GM12875 (cell line): ENCODE results near the gene TP53I11.
A peak's percentile ranks its signal among the peaks of the same experiment; 100 is the strongest.

ENCODE experiments used
- H3K4me3 ChIP-seq: one replicate; pipeline ENCODE4 v1.5.1; 2011; ENCODE audit warnings: low read depth, low read length, control low read depth
- CTCF ChIP-seq: IDR thresholded peaks from 2 replicates; pipeline ENCODE4 v1.5.1; 2011; ENCODE audit warnings: low read depth, mild to moderate bottlenecking, control low read depth, inconsistent platforms, low read length, moderate library complexity, borderline replicate concordance; ENCODE audit not compliant: insufficient read depth

The TP53I11 gene

GRCh38 chr11:44955015-44955738 is 4.5 kb upstream of the TP53I11 start:
- H3K4me3 ChIP-seq = no peak overlapping the region
- TF ChIP-seq CTCF = no peak

DNA sequence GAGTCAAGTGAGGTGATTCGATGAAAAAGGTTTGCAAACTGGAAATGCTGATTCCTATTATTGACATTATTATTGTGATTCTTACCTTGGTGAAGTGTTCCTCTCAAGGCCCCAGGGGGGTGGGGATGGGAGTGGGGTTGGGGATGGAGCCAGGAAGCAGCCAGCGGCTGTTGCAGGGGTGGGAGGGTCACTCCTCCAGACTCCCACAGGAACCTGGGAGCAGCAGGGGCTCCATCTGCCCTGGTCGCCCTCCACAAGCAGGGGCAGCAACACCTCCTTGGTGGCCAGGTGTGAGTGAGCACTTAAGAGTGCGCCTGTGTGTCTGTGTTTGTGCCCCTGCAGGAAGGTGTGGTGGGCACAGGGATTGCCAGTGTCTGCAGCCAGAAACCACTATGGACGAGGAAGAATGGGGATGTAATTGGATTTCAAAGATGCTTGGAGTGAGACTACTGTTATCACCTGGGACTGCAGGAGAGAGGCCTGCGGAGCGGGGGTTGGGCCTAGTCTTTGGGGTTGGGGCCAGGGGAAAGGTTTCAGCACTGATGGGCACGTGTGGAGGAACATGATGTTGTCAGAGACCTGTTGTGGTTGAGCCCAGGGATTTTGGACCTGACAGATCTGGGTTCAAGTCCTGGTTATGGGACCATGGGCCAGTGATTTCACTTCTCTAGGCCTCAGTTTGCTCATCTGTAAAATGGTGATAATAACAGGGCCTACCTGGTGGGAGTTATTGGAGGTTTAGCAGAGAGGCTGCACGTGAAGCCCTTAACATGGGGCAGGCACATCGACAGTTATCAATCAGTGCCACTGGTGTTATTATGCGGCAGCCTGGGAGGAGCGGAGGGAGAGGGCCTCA is 3.6 kb upstream of the TP53I11 start:
- no peak for TF ChIP-seq CTCF

DNA sequence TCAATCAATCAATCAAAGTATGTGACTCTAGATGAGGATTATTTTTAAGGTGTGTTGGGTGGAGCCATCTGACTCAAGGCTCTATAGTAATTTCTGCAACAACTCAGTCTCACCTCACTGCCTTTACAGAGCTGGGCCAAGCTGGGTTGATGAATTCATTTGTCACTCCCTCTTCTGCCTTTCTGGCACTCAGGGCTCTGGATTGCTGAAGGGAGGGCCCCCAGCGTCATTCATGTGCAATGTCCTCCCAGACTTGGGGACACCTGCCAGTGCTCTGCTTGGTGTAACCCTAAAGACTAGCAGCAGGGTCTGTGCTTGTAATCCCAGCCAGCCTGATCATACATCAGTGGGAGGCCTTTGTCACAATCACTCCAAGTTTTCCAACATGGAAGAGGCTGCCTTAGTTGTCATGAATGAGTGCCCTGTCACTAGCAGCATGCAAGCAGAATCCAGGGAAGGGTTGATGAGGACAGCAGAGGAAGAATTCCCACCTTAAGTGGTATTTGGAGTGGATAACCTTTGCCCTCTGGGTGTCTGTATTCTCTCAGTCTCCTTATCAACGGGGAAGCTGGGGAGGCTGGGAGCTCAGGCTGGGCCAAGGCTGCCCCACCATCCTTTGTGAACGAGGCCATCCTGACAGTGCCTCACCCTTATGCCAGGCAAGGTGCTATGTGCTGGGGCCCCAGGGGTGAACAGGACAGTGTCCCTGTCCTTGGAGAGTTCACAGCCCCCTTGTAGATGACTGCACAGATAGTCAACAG is 2.0 kb upstream of the TP53I11 start:
- TF ChIP-seq CTCF = no peak

More for the DNA sequence above, 3.6 kb upstream of the TP53I11 start:
- no peak overlapping the region for H3K4me3 ChIP-seq

DNA sequence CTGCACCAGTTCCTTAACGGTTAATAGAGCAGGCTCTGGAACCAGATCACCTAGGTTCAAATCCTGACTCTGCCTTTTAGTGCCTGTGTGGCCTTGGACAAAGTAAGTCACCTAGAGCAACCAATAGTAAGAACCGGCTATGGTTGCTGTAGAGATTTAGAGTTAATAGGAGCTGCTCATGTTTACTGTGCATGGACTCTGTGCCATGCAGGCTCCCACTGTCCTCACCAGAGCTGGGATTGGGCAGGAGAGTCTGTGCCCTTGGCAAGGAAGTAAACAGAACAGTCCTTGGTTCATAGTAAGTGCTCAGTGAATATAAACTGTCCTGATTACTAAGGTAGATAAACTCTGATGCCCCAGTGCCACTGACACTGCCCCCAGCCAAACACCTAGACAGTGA is 1.4 kb upstream of the TP53I11 start:
- no peak for TF ChIP-seq CTCF
- H3K4me3 ChIP-seq = no peak overlapping the region

More for the DNA sequence above, 2.0 kb upstream of the TP53I11 start:
- H3K4me3 ChIP-seq = no peak overlapping the region

- no peak for TF ChIP-seq CTCF
- no peak overlapping the region for H3K4me3 ChIP-seq
Measured at GRCh38 chr11:44950031-44950624, 555 bp downstream of the TP53I11 start.

GRCh38 chr11:44949160-44950030 is 1.3 kb downstream of the TP53I11 start:
- H3K4me3 ChIP-seq = no peak overlapping the region

More at GRCh38 chr11:44949160-44950030, 1.3 kb downstream of the TP53I11 start:
- peak; percentile 41; the same call in 1 of the 2 replicates for TF ChIP-seq CTCF
